22Rv1 (cell line): ENCODE data around the gene TRIM72.
"Not testable (repeated sequence)": the region's sequence is repeated elsewhere in the genome, so short reads cannot be mapped to it uniquely, and the experiment has no call there.

Experiments
- H3K27ac ChIP-seq: fragments of 450-650 bp; 2 replicates; pipeline ENCODE4 v1.5.1; 2017
- ZFX ChIP-seq: fragments of 450-650 bp; IDR thresholded peaks from 2 replicates; pipeline ENCODE4 v1.6.1; 2017; ENCODE audit warnings: antibody characterized with exemption, borderline replicate concordance
- TF ChIP-seq, protein P1 (sequence below): fragments of 450-650 bp; IDR thresholded peaks from 2 replicates; pipeline ENCODE4 v1.5.1; 2017; ENCODE audit warnings: mild to moderate bottlenecking

The TRIM72 gene

DNA sequence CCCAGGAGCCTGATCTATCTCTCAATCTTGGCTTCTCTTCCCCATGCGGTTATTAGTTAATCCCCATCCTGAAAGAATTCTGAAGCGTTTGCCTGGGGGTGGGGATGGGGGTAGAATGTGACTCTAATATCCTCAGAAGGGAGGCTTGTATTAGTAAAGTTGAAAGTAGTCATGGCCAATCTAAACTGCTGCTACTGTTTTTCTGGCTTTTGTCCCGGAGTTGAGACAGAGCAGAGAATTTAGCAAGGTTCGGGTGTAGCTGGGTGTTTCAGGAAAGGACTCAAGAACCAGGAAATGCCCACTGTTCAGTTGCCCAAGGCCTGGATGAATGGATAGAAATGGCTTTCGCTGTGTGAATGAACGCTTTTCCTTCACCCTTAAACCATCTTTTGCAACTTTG, 28.3 kb downstream of the TRIM72 start:
- TF ChIP-seq ZFX, result no peak
- TF ChIP-seq, protein P1, sequence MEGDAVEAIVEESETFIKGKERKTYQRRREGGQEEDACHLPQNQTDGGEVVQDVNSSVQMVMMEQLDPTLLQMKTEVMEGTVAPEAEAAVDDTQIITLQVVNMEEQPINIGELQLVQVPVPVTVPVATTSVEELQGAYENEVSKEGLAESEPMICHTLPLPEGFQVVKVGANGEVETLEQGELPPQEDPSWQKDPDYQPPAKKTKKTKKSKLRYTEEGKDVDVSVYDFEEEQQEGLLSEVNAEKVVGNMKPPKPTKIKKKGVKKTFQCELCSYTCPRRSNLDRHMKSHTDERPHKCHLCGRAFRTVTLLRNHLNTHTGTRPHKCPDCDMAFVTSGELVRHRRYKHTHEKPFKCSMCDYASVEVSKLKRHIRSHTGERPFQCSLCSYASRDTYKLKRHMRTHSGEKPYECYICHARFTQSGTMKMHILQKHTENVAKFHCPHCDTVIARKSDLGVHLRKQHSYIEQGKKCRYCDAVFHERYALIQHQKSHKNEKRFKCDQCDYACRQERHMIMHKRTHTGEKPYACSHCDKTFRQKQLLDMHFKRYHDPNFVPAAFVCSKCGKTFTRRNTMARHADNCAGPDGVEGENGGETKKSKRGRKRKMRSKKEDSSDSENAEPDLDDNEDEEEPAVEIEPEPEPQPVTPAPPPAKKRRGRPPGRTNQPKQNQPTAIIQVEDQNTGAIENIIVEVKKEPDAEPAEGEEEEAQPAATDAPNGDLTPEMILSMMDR, result no peak
- H3K27ac ChIP-seq, result no peak overlapping the region

GRCh38 chr16:31243734-31244670, 30.1 kb downstream of the TRIM72 start:
- no peak overlapping the region for H3K27ac ChIP-seq
- TF ChIP-seq, protein P1, result no peak
- no peak for TF ChIP-seq ZFX

DNA sequence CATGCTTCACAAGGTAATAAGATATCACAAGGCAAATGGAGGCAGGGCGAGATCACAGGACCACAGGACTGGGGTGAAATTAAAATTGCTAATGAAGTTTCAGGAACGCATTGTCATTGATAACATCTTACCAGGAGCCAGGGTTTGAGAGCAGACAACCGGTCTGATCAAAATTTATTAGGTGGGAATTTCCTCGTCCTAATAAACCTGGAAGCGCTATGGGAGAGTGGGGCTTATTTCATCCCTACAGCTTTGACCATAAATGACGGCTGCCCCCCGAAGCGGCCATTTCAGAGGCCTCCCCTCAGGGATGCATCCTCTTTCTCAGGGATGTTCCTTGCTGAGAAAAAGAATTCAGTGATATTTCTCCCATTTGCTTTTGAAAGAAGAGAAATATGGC, 31.7 kb downstream of the TRIM72 start:
- H3K27ac ChIP-seq, result not testable (repeated sequence)

DNA sequence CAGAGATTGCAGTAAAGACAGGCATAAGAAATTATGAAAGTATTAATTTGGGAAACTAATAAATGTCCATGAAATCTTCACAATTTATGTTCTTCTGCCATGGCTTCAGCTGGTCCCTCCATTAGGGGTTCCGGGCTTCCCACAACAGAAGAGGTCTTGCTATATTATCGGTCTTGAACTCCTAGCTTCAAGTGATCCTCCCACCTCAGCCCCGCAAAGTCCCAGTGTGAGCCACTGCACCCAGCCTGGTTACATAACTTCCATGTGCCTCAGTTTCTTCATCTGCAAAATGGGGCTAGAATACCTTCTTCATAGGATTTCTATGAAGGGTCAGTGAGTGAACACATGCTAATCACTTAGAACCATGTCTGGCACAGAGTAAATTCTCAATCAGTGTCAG, 32.4 kb downstream of the TRIM72 start:
- H3K27ac ChIP-seq, result no peak overlapping the region
- TF ChIP-seq ZFX, result no peak
- TF ChIP-seq, protein P1, result no peak

DNA sequence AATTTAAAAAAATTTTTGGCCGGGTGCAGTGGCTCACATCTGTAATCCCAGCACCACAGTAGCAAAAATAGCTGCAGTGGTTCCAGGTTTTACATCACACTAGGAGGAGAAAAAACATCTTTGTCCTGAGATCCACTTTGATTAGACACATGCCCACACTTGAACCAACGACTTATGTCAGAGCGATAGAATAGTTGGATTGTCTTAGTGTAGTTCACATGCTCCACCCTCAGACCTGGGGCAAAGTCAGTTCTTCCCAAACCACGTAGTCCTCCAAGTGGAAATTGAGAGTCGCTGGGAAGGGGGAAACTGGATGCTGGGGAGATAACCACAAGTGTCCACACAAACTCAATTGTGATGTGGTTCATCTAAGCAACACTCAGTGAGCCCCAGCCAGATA, 34.4 kb downstream of the TRIM72 start:
- H3K27ac ChIP-seq, result no peak overlapping the region
- TF ChIP-seq, protein P1, result no peak
- TF ChIP-seq ZFX, result no peak

DNA sequence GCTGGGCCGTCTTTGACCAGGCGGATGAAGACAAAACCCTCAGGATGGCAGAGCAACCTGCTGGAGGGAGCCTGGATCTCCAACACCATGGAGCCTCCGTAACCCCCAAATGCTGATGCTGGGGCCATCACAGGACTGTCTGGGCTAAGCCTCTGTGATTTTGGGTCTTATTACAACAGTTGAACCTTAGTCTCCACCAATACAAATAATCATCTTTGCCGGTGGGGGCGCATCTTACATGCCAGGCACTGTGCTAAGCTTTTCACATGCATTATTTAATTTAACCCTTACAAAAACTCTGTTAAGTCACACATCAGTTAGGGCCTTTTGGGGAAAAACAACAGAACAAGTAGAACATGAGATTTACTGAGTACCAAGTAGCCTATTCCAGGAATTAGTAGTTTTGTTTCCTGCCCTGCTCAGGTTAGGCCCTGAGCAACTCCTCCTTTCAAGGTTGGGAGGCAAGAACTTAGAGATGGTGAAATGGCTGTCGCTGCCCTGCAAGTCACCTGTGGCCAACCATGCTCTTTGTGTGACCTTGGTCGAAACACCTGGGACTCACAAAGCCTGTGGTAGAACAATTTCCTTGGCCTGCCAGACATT, 37.0 kb downstream of the TRIM72 start:
- H3K27ac ChIP-seq, result no peak overlapping the region
- TF ChIP-seq ZFX, result no peak
- TF ChIP-seq, protein P1, result no peak

- H3K27ac ChIP-seq, result no peak overlapping the region
- TF ChIP-seq, protein P1, result no peak
- TF ChIP-seq ZFX, result no peak
Measured at GRCh38 chr16:31251435-31251834, 37.5 kb downstream of the TRIM72 start.
